Caco-2 (cell line): ENCODE measurements around the gene EMILIN3. TPM values are rescaled to one million over a fixed set of nuclear protein-coding genes. Genes with fewer than 3 reads are reported as not detected.

ENCODE experiments used
- BruUV-seq: library from RNA; stranded (reverse); fragments of 400-500 nt; replicated peaks from 2 replicates; lab custom pipeline; 2021; lab: Mats Ljungman, UMichigan
- CTCF ChIA-PET: fragments of 300-600 bp; sonication (Branson Sonifier 250); formaldehyde crosslinking; loops from one replicate; lab custom pipeline; 2022; ENCODE audit warnings: antibody characterized with exemption; lab: Charles Lee
- POLR2A ChIA-PET: fragments of 300-600 bp; sonication (Branson Sonifier 250); formaldehyde crosslinking; loops from one replicate; lab custom pipeline; 2022; ENCODE audit warnings: antibody characterized with exemption; lab: Charles Lee
- DNase-seq, 2 experiments: peaks; one replicate each; pipeline versions ENCODE4 v3.0.0 to v3.0.0-alpha.2; 2020 to 2022
- H3K27me3 ChIP-seq: replicated peaks from 2 replicates; pipeline ENCODE4 v1.6.0; 2011; ENCODE audit warnings: low read length; ENCODE audit not compliant: control insufficient read depth, insufficient read depth
- H3K36me3 ChIP-seq: 2 replicates; pipeline ENCODE4 v1.5.1; 2011; ENCODE audit warnings: low read length; ENCODE audit not compliant: control insufficient read depth, insufficient read depth
- H3K4me1 ChIP-seq: fragments of 250-450 bp; sonication (Bioruptor Pico); 2 replicates; pipeline ENCODE4 v1.5.1; 2020; ENCODE audit warnings: mild to moderate bottlenecking
- H3K4me3 ChIP-seq: 2 replicates; pipeline ENCODE4 v1.5.1; 2011; ENCODE audit warnings: low read depth, mild to moderate bottlenecking, control low read depth, low read length
- H3K9me3 ChIP-seq: fragments of 250-450 bp; sonication (Bioruptor Pico); 2 replicates; pipeline ENCODE4 v1.5.1; 2020; ENCODE audit warnings: mild to moderate bottlenecking, moderate library complexity
- H3K27ac Mint-ChIP-seq: one replicate; pipeline ENCODE4 v1.8.0; 2022; ENCODE audit warnings: mixed read lengths; ENCODE audit not compliant: unreplicated experiment
- H3K27me3 Mint-ChIP-seq: one replicate; pipeline ENCODE4 v1.8.0; 2022; ENCODE audit warnings: mixed read lengths; ENCODE audit not compliant: insufficient read depth, unreplicated experiment
- H3K36me3 Mint-ChIP-seq: one replicate; pipeline ENCODE4 v1.8.0; 2022; ENCODE audit warnings: mild to moderate bottlenecking, mixed read lengths; ENCODE audit not compliant: insufficient read depth, unreplicated experiment
- H3K4me1 Mint-ChIP-seq: one replicate; pipeline ENCODE4 v1.8.0; 2022; ENCODE audit warnings: low read depth, mixed read lengths; ENCODE audit not compliant: unreplicated experiment
- H3K4me3 Mint-ChIP-seq: one replicate; pipeline ENCODE4 v1.8.0; 2022; ENCODE audit warnings: mild to moderate bottlenecking, moderate library complexity, mixed read lengths; ENCODE audit not compliant: unreplicated experiment
- H3K9me3 Mint-ChIP-seq: one replicate; pipeline ENCODE4 v1.8.0; 2022; ENCODE audit warnings: mixed read lengths; ENCODE audit not compliant: unreplicated experiment
- intact Hi-C: fragments of 100-400 bp; cut with micrococcal nuclease; formaldehyde crosslinking; loops from one replicate; pipeline ENCODE4 v1.10.0; 2022; ENCODE audit not compliant: unreplicated experiment
- total RNA-seq: library from RNA; stranded (reverse); gene quantifications from 2 replicates; pipeline ENCODE4 v1.2.3, GENCODE V29; 2022
- TF ChIP-seq, protein P1 (sequence below), 2 experiments: fragments of 200-600 bp in 1 of 2; IDR thresholded peaks; 1 replicate in 1 of 2; 2 replicates in 1 of 2; pipeline versions ENCODE4 v1.5.1 to v1.8.0; 2011 to 2022; ENCODE audit warnings: antibody characterized with exemption in 1 of 2, control low read depth in 1 of 2, inconsistent platforms in 1 of 2, low read depth in 1 of 2, low read length in 1 of 2, mild to moderate bottlenecking in 1 of 2, moderate library complexity in 1 of 2; ENCODE audit not compliant: insufficient read depth in 1 of 2, severe bottlenecking in 1 of 2, unreplicated experiment in 1 of 2

EMILIN3 gene
- total RNA-seq, 1 experiment from 2014 or later = 0.50 TPM

DNA sequence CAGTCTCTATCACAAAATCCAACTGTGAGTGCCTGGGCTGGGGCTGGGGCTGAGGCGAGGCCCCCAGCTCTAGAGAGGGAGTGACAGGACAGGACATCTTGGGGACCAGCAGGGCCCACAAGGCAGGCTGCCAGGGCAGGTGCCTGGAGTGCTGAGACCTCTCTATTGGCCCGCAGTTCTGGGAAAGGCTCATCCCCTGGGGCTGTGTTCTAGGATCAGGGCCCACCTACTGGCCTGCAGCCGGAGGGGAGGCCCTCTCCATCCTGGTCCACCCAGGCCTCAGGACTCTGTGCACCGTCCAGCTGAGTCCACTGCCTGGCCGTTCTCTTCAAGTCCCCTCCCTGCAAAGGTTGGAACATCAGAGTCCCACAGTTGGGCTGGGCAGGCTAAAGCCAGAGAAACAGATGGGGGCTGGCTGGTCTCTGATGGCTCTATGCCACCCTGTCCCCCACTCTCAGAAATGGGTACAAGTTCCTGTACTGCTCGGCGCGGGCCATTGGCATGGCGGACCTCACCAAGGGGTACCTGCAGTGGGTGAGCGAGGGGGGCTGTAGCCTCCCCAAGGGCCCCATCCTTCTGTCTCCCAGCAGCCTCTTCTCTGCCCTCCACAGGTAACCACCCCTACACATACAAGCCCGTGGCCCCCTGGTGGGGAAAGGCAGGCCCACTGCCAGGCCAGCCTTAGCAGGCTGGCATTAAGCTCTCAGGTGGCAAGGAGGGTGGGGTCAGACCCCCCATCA lies 9.0 kb downstream of the EMILIN3 start:
- no peak for DNase-seq
- H3K4me1 ChIP-seq = no peaks in the 10 kb centered on the region
- Mint-ChIP-seq H3K4me1 (no peaks in the 10 kb centered on the region), H3K36me3 (no peaks in the 10 kb centered on the region), H3K4me3 (no peak overlapping the region), H3K27me3 (no peaks in the 10 kb centered on the region), H3K27ac (no peak overlapping the region), H3K9me3 (no peaks in the 10 kb centered on the region)
- CTCF ChIA-PET = interaction anchor here (0.6 to 3.5 kb wide), 4 partner anchors 14 to 223 kb away, joined by 3 to 36 read pairs (median 3); partner anchors contain the start of gene LPIN3
- POLR2A ChIA-PET = no interaction called here
- intact Hi-C loops = loop anchor here (2.0 kb wide), 1 partner anchor 15 kb away; no protein-coding TSS in a partner anchor
- H3K4me3 ChIP-seq = no peak overlapping the region
- H3K9me3 ChIP-seq = no peaks in the 10 kb centered on the region
- no TSS peak for BruUV-seq
- TF ChIP-seq, protein P1, sequence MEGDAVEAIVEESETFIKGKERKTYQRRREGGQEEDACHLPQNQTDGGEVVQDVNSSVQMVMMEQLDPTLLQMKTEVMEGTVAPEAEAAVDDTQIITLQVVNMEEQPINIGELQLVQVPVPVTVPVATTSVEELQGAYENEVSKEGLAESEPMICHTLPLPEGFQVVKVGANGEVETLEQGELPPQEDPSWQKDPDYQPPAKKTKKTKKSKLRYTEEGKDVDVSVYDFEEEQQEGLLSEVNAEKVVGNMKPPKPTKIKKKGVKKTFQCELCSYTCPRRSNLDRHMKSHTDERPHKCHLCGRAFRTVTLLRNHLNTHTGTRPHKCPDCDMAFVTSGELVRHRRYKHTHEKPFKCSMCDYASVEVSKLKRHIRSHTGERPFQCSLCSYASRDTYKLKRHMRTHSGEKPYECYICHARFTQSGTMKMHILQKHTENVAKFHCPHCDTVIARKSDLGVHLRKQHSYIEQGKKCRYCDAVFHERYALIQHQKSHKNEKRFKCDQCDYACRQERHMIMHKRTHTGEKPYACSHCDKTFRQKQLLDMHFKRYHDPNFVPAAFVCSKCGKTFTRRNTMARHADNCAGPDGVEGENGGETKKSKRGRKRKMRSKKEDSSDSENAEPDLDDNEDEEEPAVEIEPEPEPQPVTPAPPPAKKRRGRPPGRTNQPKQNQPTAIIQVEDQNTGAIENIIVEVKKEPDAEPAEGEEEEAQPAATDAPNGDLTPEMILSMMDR (IDR thresholded peaks at IDR 0.05; ENCODE audit: insufficient read depth in 1 of 2, low read depth in 1 of 2, low read length in 1 of 2, severe bottlenecking in 1 of 2, unreplicated experiment in 1 of 2) = peak; percentile 29 to 39
- H3K27me3 ChIP-seq = no peaks in the 10 kb centered on the region
- peaks cover 1% of the 10 kb centered on the region for H3K36me3 ChIP-seq

DNA sequence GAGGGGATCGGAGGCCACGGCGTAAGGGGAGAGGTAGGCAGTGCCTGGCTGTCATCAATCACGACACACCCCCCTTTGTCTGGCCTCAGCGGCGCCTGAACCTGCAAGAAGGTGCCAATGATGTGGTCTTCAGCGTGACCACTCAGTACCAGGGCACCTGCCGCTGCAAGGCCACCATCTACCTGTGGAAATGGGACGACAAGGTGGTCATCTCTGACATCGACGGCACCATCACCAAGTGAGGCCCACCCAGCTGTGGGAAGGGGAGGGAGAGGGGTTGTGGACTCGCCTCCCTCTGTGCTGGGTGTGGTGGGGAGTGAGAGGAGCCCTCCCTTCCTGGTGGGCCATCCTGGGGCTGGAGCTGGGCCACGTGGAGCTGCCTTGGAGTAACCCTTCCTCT lies 9.7 kb downstream of the EMILIN3 start:
- no TSS peak for BruUV-seq
- Mint-ChIP-seq H3K27me3 (no peaks in the 10 kb centered on the region), H3K9me3 (no peaks in the 10 kb centered on the region), H3K27ac (no peak overlapping the region), H3K36me3 (no peaks in the 10 kb centered on the region), H3K4me3 (no peak overlapping the region), H3K4me1 (no peaks in the 10 kb centered on the region)
- Histone ChIP-seq H3K36me3 (peaks cover 1% of the 10 kb centered on the region), H3K4me3 (no peak overlapping the region), H3K27me3 (no peaks in the 10 kb centered on the region), H3K9me3 (no peaks in the 10 kb centered on the region), H3K4me1 (no peaks in the 10 kb centered on the region)
- POLR2A ChIA-PET = no interaction called here
- CTCF ChIA-PET = interaction anchor here (0.5 to 3.5 kb wide), 2 partner anchors 17 to 100 kb away, joined by 4 to 36 read pairs; partner anchors contain the start of gene LPIN3
- intact Hi-C loops = loop anchor here (2.0 kb wide), 1 partner anchor 14 kb away; no protein-coding TSS in a partner anchor
- TF ChIP-seq, protein P1 (IDR thresholded peaks at IDR 0.05; ENCODE audit: insufficient read depth in 1 of 2, low read depth in 1 of 2, low read length in 1 of 2, severe bottlenecking in 1 of 2, unreplicated experiment in 1 of 2) = no peak
- DNase-seq = no peak

DNA sequence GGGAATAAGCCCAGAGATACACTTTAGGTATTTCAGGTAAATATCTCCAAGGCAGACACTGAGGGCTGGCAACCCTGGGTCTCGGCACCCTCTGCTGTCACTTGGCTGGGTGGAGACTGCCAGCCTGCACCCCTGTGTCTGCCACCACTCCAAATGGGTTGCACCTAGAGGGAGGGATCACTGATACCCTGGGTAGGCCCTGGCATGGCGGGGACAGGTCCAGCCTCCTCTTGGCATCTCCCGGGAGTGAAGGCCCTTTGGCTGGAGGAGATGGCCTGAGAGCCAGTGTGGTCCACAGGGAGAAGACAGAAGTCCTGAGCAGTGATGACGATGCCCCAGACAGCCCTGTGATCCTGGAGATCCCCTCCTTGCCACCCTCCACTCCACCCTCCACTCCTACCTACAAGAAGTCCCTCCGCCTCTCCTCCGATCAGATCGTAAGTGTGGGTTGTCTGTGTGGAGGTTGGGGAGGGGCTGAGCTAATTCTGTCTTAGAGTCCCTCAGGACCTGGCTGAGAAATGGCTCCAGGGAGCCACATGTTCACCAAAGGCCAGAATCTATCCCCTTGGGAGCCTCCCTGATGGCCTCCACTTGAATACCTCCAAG lies 10.9 kb downstream of the EMILIN3 start:
- Mint-ChIP-seq H3K27ac (no peak overlapping the region), H3K36me3 (peaks cover under 1% of the 10 kb centered on the region), H3K9me3 (no peaks in the 10 kb centered on the region), H3K27me3 (no peaks in the 10 kb centered on the region), H3K4me1 (no peaks in the 10 kb centered on the region), H3K4me3 (no peak overlapping the region)
- intact Hi-C loops = loop anchor here (2.0 kb wide), 1 partner anchor 13 kb away; no protein-coding TSS in a partner anchor
- BruUV-seq = no TSS peak
- Histone ChIP-seq H3K9me3 (no peaks in the 10 kb centered on the region), H3K4me3 (no peak overlapping the region), H3K27me3 (no peaks in the 10 kb centered on the region), H3K4me1 (no peaks in the 10 kb centered on the region), H3K36me3 (peaks cover 2% of the 10 kb centered on the region)
- ChIA-PET POLR2A (no interaction called here), CTCF (no interaction called here)
- TF ChIP-seq, protein P1 (IDR thresholded peaks at IDR 0.05; ENCODE audit: insufficient read depth in 1 of 2, low read depth in 1 of 2, low read length in 1 of 2, severe bottlenecking in 1 of 2, unreplicated experiment in 1 of 2) = no peak
- DNase-seq = no peak
